Neural cell (in vitro differentiated cells): ENCODE results near the gene ANKRD55. TPM values are rescaled to one million over a fixed set of nuclear protein-coding genes. Genes with fewer than 3 reads are reported as not detected.

Experiments
- H2AFZ ChIP-seq: fragments of 200-600, 300-800 bp; sonication (generic), shearing (Covaris generic); 2 replicates; pipeline ENCODE4 v1.6.0; 2014; ENCODE audit warnings: low read depth, mild to moderate bottlenecking, antibody characterized with exemption, low read length, moderate library complexity
- H3F3A ChIP-seq: fragments of 200-600 bp; shearing (Covaris generic); 2 replicates; pipeline ENCODE4 v1.6.1; 2016; ENCODE audit warnings: mild to moderate bottlenecking, moderate library complexity, mixed read lengths, antibody characterized with exemption, low read length; ENCODE audit not compliant: insufficient read depth, poor library complexity, severe bottlenecking
- H3K27ac ChIP-seq: fragments of 200-600, 300-800 bp; sonication (generic), shearing (Covaris generic); 2 replicates; pipeline ENCODE4 v1.5.1; 2014; ENCODE audit warnings: mild to moderate bottlenecking, low read length, moderate library complexity
- H3K27me3 ChIP-seq: fragments of 300-800, 200-600 bp; sonication (generic), shearing (Covaris generic); 2 replicates; pipeline ENCODE4 v1.6.0; 2014; ENCODE audit warnings: mild to moderate bottlenecking, low read depth, low read length, moderate library complexity; ENCODE audit not compliant: insufficient read depth
- H3K36me3 ChIP-seq: fragments of 300-800, 200-600 bp; sonication (generic), shearing (Covaris generic); 2 replicates; pipeline ENCODE4 v1.5.1; 2014; ENCODE audit warnings: mild to moderate bottlenecking, antibody characterized with exemption, low read length, moderate library complexity; ENCODE audit not compliant: insufficient read depth
- H3K4me2 ChIP-seq: fragments of 300-800, 200-600 bp; sonication (generic), shearing (Covaris generic); 2 replicates; pipeline ENCODE4 v1.6.0; 2014; ENCODE audit warnings: mild to moderate bottlenecking, low read length
- H3K4me3 ChIP-seq: fragments of 300-800, 200-600 bp; sonication (generic), shearing (Covaris generic); 2 replicates; pipeline ENCODE4 v1.5.1; 2014; ENCODE audit warnings: mild to moderate bottlenecking, low read length, moderate library complexity
- H3K79me2 ChIP-seq: fragments of 200-600 bp; shearing (Covaris generic); replicated peaks from 2 replicates; pipeline ENCODE4 v1.6.0; 2014; ENCODE audit warnings: mild to moderate bottlenecking, low read length, moderate library complexity; ENCODE audit not compliant: insufficient read depth
- H3K9ac ChIP-seq: fragments of 300-800, 200-600 bp; sonication (generic), shearing (Covaris generic); 2 replicates; pipeline ENCODE4 v1.6.1; 2016; ENCODE audit warnings: mild to moderate bottlenecking, low read length, mixed read lengths
- H3K9me2 ChIP-seq: fragments of 200-600 bp; shearing (Covaris generic); 2 replicates; pipeline ENCODE4 v1.6.1; 2016; ENCODE audit warnings: mild to moderate bottlenecking, low read length, mixed read lengths; ENCODE audit not compliant: insufficient read depth
- H3K9me3 ChIP-seq: fragments of 200-600, 300-800 bp; sonication (generic), shearing (Covaris generic); 2 replicates; pipeline ENCODE4 v1.6.1; 2016; ENCODE audit warnings: mild to moderate bottlenecking, mixed run types, low read length, moderate library complexity, mixed read lengths
- H4K20me1 ChIP-seq: fragments of 200-600 bp; shearing (Covaris generic); 2 replicates; pipeline ENCODE4 v1.6.1; 2016; ENCODE audit warnings: mild to moderate bottlenecking, mixed run types; ENCODE audit not compliant: insufficient read depth
- EP300 ChIP-seq: fragments of 450-650 bp; conservative IDR thresholded peaks from 2 replicates; pipeline ENCODE4 v1.6.1; 2014; ENCODE audit warnings: antibody characterized with exemption, mild to moderate bottlenecking, moderate library complexity; ENCODE audit not compliant: poor library complexity, severe bottlenecking
- EZH2 ChIP-seq: fragments of 200-600, 300-800 bp; shearing (Covaris generic), sonication (generic); IDR thresholded peaks from 2 replicates; pipeline ENCODE4 v1.6.1; 2014; ENCODE audit warnings: antibody characterized with exemption, low read length, borderline replicate concordance, mild to moderate bottlenecking; ENCODE audit not compliant: insufficient read depth, poor library complexity, severe bottlenecking
- MXI1 ChIP-seq: fragments of 450-650 bp; conservative IDR thresholded peaks from 2 replicates; pipeline ENCODE4 v1.6.1; 2014; ENCODE audit warnings: antibody characterized with exemption, mild to moderate bottlenecking; ENCODE audit not compliant: poor library complexity, severe bottlenecking
- POLR2AphosphoS5 ChIP-seq: IDR thresholded peaks from 2 replicates; pipeline ENCODE4 v1.6.1; 2012
- RAD21 ChIP-seq: fragments of 450-650 bp; conservative IDR thresholded peaks from 2 replicates; pipeline ENCODE4 v1.6.1; 2014; ENCODE audit warnings: antibody characterized with exemption, mild to moderate bottlenecking, moderate library complexity
- SMC3 ChIP-seq: fragments of 450-650 bp; conservative IDR thresholded peaks from 2 replicates; pipeline ENCODE4 v1.6.1; 2014; ENCODE audit warnings: antibody characterized with exemption, mild to moderate bottlenecking, moderate library complexity; ENCODE audit not compliant: poor library complexity
- TAF1 ChIP-seq: IDR thresholded peaks from 2 replicates; pipeline ENCODE4 v1.6.1; 2012; ENCODE audit warnings: low read depth
- polyA plus RNA-seq: library from polyadenylated mRNA; depleted of rRNA; stranded (reverse); fragments of >200 nt; gene quantifications from 2 replicates; pipeline ENCODE4 v1.2.3, GENCODE V29; 2014
- TF ChIP-seq, protein P1 (sequence below): fragments of 450-650 bp; IDR thresholded peaks from 2 replicates; pipeline ENCODE4 v1.5.1; 2014; ENCODE audit warnings: antibody characterized with exemption, mild to moderate bottlenecking, moderate library complexity; ENCODE audit not compliant: poor library complexity, severe bottlenecking
- TF ChIP-seq, protein P2 (sequence below): IDR thresholded peaks from 2 replicates; pipeline ENCODE4 v1.6.1; 2012; ENCODE audit warnings: borderline replicate concordance

Gene ANKRD55
- polyA plus RNA-seq, 1 donor from 2014 or later = 49.8 TPM

GRCh38 chr5:56277573-56277972, 44.4 kb upstream of the ANKRD55 start:
- Histone ChIP-seq H3K36me3 (no peaks in the 10 kb centered on the region), H3K4me2 (no peak overlapping the region), H2AFZ (no peak overlapping the region), H3K9me3 (no peaks in the 10 kb centered on the region), H3K9ac (no peak overlapping the region), H3K4me3 (no peak overlapping the region), H3F3A (no peaks in the 10 kb centered on the region), H3K27me3 (no peaks in the 10 kb centered on the region), H3K27ac (no peak overlapping the region), H3K79me2 (no peaks in the 10 kb centered on the region), H3K9me2 (no peaks in the 10 kb centered on the region), H4K20me1 (no peaks in the 10 kb centered on the region)
- TF ChIP-seq, protein P1, sequence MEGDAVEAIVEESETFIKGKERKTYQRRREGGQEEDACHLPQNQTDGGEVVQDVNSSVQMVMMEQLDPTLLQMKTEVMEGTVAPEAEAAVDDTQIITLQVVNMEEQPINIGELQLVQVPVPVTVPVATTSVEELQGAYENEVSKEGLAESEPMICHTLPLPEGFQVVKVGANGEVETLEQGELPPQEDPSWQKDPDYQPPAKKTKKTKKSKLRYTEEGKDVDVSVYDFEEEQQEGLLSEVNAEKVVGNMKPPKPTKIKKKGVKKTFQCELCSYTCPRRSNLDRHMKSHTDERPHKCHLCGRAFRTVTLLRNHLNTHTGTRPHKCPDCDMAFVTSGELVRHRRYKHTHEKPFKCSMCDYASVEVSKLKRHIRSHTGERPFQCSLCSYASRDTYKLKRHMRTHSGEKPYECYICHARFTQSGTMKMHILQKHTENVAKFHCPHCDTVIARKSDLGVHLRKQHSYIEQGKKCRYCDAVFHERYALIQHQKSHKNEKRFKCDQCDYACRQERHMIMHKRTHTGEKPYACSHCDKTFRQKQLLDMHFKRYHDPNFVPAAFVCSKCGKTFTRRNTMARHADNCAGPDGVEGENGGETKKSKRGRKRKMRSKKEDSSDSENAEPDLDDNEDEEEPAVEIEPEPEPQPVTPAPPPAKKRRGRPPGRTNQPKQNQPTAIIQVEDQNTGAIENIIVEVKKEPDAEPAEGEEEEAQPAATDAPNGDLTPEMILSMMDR = no peak
- TF ChIP-seq MXI1 (no peak), EZH2 (no peak), RAD21 (no peak), SMC3 (no peak), EP300 (no peak), POLR2AphosphoS5 (no peak), TAF1 (no peak)
- TF ChIP-seq, protein P2, sequence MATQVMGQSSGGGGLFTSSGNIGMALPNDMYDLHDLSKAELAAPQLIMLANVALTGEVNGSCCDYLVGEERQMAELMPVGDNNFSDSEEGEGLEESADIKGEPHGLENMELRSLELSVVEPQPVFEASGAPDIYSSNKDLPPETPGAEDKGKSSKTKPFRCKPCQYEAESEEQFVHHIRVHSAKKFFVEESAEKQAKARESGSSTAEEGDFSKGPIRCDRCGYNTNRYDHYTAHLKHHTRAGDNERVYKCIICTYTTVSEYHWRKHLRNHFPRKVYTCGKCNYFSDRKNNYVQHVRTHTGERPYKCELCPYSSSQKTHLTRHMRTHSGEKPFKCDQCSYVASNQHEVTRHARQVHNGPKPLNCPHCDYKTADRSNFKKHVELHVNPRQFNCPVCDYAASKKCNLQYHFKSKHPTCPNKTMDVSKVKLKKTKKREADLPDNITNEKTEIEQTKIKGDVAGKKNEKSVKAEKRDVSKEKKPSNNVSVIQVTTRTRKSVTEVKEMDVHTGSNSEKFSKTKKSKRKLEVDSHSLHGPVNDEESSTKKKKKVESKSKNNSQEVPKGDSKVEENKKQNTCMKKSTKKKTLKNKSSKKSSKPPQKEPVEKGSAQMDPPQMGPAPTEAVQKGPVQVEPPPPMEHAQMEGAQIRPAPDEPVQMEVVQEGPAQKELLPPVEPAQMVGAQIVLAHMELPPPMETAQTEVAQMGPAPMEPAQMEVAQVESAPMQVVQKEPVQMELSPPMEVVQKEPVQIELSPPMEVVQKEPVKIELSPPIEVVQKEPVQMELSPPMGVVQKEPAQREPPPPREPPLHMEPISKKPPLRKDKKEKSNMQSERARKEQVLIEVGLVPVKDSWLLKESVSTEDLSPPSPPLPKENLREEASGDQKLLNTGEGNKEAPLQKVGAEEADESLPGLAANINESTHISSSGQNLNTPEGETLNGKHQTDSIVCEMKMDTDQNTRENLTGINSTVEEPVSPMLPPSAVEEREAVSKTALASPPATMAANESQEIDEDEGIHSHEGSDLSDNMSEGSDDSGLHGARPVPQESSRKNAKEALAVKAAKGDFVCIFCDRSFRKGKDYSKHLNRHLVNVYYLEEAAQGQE = no peak

- no peaks in the 10 kb centered on the region for H3K79me2 ChIP-seq
- H3F3A ChIP-seq = no peaks in the 10 kb centered on the region
- H3K9ac ChIP-seq = no peak overlapping the region
- H3K36me3 ChIP-seq = no peaks in the 10 kb centered on the region
- no peak for TF ChIP-seq TAF1
- no peak for TF ChIP-seq POLR2AphosphoS5
- TF ChIP-seq EZH2 = no peak
- TF ChIP-seq, protein P2 = no peak
- H3K4me2 ChIP-seq = no peak overlapping the region
- no peaks in the 10 kb centered on the region for H3K27me3 ChIP-seq
- no peak overlapping the region for H3K4me3 ChIP-seq
- H3K27ac ChIP-seq = no peak overlapping the region
- H3K9me2 ChIP-seq = no peaks in the 10 kb centered on the region
- no peaks in the 10 kb centered on the region for H3K9me3 ChIP-seq
- no peaks in the 10 kb centered on the region for H4K20me1 ChIP-seq
- H2AFZ ChIP-seq = no peak overlapping the region
Measured at GRCh38 chr5:56273376-56273955, 40.3 kb upstream of the ANKRD55 start.
